ENCODE measurements around the gene UBE4B. TPM values are rescaled to one million over a fixed set of nuclear protein-coding genes. Genes with fewer than 3 reads are reported as not detected.

Gene UBE4B
- total RNA-seq, 1 experiment from 2014 or later: 44.7 TPM

DNA sequence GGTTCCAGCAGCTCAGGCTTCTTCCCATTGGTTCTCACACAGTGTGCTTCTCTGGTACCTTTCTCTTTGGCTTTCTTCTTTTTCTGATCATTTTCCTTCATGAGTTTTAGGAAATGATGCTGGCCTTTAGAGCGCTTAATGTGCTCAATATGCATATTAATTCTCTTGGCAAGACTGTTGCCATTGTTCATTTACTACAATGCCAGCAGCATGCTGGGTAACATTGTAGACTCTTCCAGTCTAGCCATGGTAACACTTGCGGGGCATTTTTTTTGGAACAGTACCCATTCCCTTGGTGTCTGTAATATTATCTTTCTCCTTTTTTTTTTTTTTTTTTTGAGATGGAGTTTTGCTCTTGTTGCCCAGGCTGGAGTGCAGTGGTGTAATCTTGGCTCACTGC is 21.7 kb downstream of the UBE4B start:
- intact Hi-C loops (cut with micrococcal nuclease): no loop called here
- no peaks in the 10 kb centered on the region for H3K27me3 ChIP-seq (ENCODE audit: insufficient read depth, low read length)
- H3K36me3 ChIP-seq (ENCODE audit: control insufficient read depth in 1 of 2, insufficient read depth in 2 of 2, low read length in 2 of 2): no peaks in the 10 kb centered on the region
- H3K9ac ChIP-seq (ENCODE audit: low read length): no peak overlapping the region
- no peaks in the 10 kb centered on the region for H3K9me3 ChIP-seq (ENCODE audit: control insufficient read depth in 1 of 2, insufficient read depth in 1 of 2, low read depth in 1 of 2, low read length in 2 of 2)
- BruUV-seq (replicated peaks): no TSS peak
- ATAC-seq (no peak), DNase-seq (ENCODE audit: low read depth, low spot score) (no peak)
- CTCF ChIA-PET: no interaction called here
- H3K9me2 ChIP-seq (ENCODE audit: insufficient read depth): no peaks in the 10 kb centered on the region
- RAD21 ChIA-PET (ENCODE audit: low non-redundant PET in 1 of 2, low total read pairs in 2 of 2, uncharacterized antibody in 2 of 2, unreplicated experiment in 2 of 2): no interaction called here
- no peaks in the 10 kb centered on the region for H4K20me1 ChIP-seq (ENCODE audit: insufficient read depth)
- no peak overlapping the region for H3K4me3 ChIP-seq (replicated peaks in 1 of 2; ENCODE audit: low read depth in 1 of 2, low read length in 2 of 2)
- no peak overlapping the region for H3K27ac ChIP-seq (ENCODE audit: low read depth, low read length)
- H3K4me1 ChIP-seq (ENCODE audit: control insufficient read depth in 1 of 2, insufficient read depth in 2 of 2, low read length in 2 of 2): no peaks in the 10 kb centered on the region
- no peak overlapping the region for H2AFZ ChIP-seq (ENCODE audit: low read depth, low read length, poor library complexity, severe bottlenecking)
- POLR2A ChIA-PET: no interaction called here
- peaks cover 79% of the 10 kb centered on the region for H3K79me2 ChIP-seq (ENCODE audit: insufficient read depth, low read length)
- TF ChIP-seq EZH2 (IDR thresholded peaks at IDR 0.05) (no peak), ZFX (IDR thresholded peaks at IDR 0.05) (no peak), RAD21 (IDR thresholded peaks at IDR 0.05; ENCODE audit: low read depth) (no peak), JUND (IDR thresholded peaks at IDR 0.05) (no peak), ZNF274 (IDR thresholded peaks at IDR 0.05; ENCODE audit: low read depth, low read length) (no peak)
- H3K4me2 ChIP-seq (ENCODE audit: low read length): no peak overlapping the region

DNA sequence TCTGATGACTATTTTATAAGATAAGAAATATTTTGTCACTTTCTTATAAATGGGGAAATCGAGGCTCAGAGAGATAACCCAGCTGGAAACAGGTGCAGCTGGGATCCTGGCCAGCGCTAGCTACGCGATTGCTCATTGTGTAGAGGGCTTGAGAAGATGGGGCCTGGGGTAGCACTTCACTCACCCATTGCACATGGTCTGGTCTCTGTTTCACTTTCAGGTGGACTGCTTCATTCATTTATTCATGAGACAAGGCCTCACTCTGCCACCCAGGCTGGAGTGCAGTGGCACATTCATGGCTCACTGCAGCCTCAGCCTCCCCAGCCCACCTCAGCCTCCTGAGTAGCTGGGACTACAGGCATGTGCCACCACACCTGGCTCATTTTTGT is 23.8 kb downstream of the UBE4B start:
- no TSS peak for BruUV-seq (replicated peaks)
- Histone ChIP-seq H3K4me1 (ENCODE audit: control insufficient read depth in 1 of 2, insufficient read depth in 2 of 2, low read length in 2 of 2) (no peaks in the 10 kb centered on the region), H3K27ac (ENCODE audit: low read depth, low read length) (no peak overlapping the region), H3K4me3 (replicated peaks in 1 of 2; ENCODE audit: low read depth in 1 of 2, low read length in 2 of 2) (no peak overlapping the region), H3K4me2 (ENCODE audit: low read length) (no peak overlapping the region), H2AFZ (ENCODE audit: low read depth, low read length, poor library complexity, severe bottlenecking) (no peak overlapping the region), H3K36me3 (ENCODE audit: control insufficient read depth in 1 of 2, insufficient read depth in 2 of 2, low read length in 2 of 2) (no peaks in the 10 kb centered on the region), H3K27me3 (ENCODE audit: insufficient read depth, low read length) (no peaks in the 10 kb centered on the region), H3K9ac (ENCODE audit: low read length) (no peak overlapping the region), H4K20me1 (ENCODE audit: insufficient read depth) (no peaks in the 10 kb centered on the region), H3K9me2 (ENCODE audit: insufficient read depth) (no peaks in the 10 kb centered on the region), H3K9me3 (ENCODE audit: control insufficient read depth in 1 of 2, insufficient read depth in 1 of 2, low read depth in 1 of 2, low read length in 2 of 2) (no peaks in the 10 kb centered on the region), H3K79me2 (ENCODE audit: insufficient read depth, low read length) (peaks cover 72% of the 10 kb centered on the region)
- no peak for TF ChIP-seq CBX3 (IDR thresholded peaks at IDR 0.05; ENCODE audit: low read depth)
- no peak for TF ChIP-seq ELF1 (IDR thresholded peaks at IDR 0.05; ENCODE audit: borderline replicate concordance, low read depth)
- no peak for TF ChIP-seq JUND (IDR thresholded peaks at IDR 0.05)
- no peak for TF ChIP-seq SRF (IDR thresholded peaks at IDR 0.05; ENCODE audit: low read depth)
- TF ChIP-seq, protein P1, sequence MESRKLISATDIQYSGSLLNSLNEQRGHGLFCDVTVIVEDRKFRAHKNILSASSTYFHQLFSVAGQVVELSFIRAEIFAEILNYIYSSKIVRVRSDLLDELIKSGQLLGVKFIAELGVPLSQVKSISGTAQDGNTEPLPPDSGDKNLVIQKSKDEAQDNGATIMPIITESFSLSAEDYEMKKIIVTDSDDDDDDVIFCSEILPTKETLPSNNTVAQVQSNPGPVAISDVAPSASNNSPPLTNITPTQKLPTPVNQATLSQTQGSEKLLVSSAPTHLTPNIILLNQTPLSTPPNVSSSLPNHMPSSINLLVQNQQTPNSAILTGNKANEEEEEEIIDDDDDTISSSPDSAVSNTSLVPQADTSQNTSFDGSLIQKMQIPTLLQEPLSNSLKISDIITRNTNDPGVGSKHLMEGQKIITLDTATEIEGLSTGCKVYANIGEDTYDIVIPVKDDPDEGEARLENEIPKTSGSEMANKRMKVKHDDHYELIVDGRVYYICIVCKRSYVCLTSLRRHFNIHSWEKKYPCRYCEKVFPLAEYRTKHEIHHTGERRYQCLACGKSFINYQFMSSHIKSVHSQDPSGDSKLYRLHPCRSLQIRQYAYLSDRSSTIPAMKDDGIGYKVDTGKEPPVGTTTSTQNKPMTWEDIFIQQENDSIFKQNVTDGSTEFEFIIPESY (IDR thresholded peaks at IDR 0.05; ENCODE audit: extremely low read depth, insufficient replicate concordance, low read length): no peak
- no peak for TF ChIP-seq SIN3A (IDR thresholded peaks at IDR 0.05; ENCODE audit: low read depth)
- TF ChIP-seq CEBPB (IDR thresholded peaks at IDR 0.05; ENCODE audit: low read depth): no peak
- no peak for TF ChIP-seq ZNF274 (IDR thresholded peaks at IDR 0.05; ENCODE audit: low read depth, low read length)
- TF ChIP-seq POLR2A (IDR thresholded peaks at IDR 0.05; ENCODE audit: borderline replicate concordance, extremely low read depth, insufficient read depth, insufficient read length): no peak
- TF ChIP-seq POLR2AphosphoS5 (IDR thresholded peaks at IDR 0.05; ENCODE audit: low read depth, low read length): no peak
- TF ChIP-seq SP1 (IDR thresholded peaks at IDR 0.05; ENCODE audit: low read depth): no peak
- no peak for TF ChIP-seq TCF7L2 (IDR thresholded peaks at IDR 0.05; ENCODE audit: borderline replicate concordance, extremely low read depth, insufficient read depth, insufficient read length)
- TF ChIP-seq, protein P2, sequence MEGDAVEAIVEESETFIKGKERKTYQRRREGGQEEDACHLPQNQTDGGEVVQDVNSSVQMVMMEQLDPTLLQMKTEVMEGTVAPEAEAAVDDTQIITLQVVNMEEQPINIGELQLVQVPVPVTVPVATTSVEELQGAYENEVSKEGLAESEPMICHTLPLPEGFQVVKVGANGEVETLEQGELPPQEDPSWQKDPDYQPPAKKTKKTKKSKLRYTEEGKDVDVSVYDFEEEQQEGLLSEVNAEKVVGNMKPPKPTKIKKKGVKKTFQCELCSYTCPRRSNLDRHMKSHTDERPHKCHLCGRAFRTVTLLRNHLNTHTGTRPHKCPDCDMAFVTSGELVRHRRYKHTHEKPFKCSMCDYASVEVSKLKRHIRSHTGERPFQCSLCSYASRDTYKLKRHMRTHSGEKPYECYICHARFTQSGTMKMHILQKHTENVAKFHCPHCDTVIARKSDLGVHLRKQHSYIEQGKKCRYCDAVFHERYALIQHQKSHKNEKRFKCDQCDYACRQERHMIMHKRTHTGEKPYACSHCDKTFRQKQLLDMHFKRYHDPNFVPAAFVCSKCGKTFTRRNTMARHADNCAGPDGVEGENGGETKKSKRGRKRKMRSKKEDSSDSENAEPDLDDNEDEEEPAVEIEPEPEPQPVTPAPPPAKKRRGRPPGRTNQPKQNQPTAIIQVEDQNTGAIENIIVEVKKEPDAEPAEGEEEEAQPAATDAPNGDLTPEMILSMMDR (IDR thresholded peaks at IDR 0.05 in 2 of 3, conservative IDR thresholded peaks at IDR 0.05 in 1 of 3; ENCODE audit: borderline replicate concordance in 1 of 3, insufficient read depth in 1 of 3, low read depth in 2 of 3, low read length in 2 of 3): no peak
- no peak for TF ChIP-seq EZH2 (IDR thresholded peaks at IDR 0.05)
- TF ChIP-seq EZH2phosphoT487 (IDR thresholded peaks at IDR 0.05; ENCODE audit: borderline replicate concordance): no peak
- TF ChIP-seq ZFX (IDR thresholded peaks at IDR 0.05): no peak
- no peak for TF ChIP-seq RAD21 (IDR thresholded peaks at IDR 0.05; ENCODE audit: low read depth)
- DNase-seq (ENCODE audit: low read depth, low spot score): no peak
- no peak for ATAC-seq
- ChIA-PET POLR2A (no interaction called here), CTCF (no interaction called here), RAD21 (ENCODE audit: low non-redundant PET in 1 of 2, low total read pairs in 2 of 2, uncharacterized antibody in 2 of 2, unreplicated experiment in 2 of 2) (interaction anchor here in 1 of 2 experiments (0.6 kb wide), 1 partner anchor 331 kb away, joined by 3 read pairs; no protein-coding TSS in a partner anchor)
- intact Hi-C loops (cut with micrococcal nuclease): no loop called here
